Mammary epithelial cell (primary cell): Measurements from ENCODE around the gene UMAD1.

Experiments used
- CTCF ChIP-seq, 2 donors: IDR thresholded peaks in 1 of 2; conservative IDR thresholded peaks in 1 of 2; 2 replicates each; pipeline ENCODE4 v1.5.1; 2011 to 2012; ENCODE audit warnings: inconsistent platforms in 2 of 2, low read length in 2 of 2, mild to moderate bottlenecking in 2 of 2, control low read depth in 1 of 2, low read depth in 1 of 2; ENCODE audit not compliant: insufficient read depth in 1 of 2; ENCODE audit errors: extremely low read depth in 1 of 2
- EZH2 ChIP-seq: IDR thresholded peaks from 2 replicates; pipeline ENCODE4 v1.6.1; 2012; ENCODE audit warnings: low read length, inconsistent platforms, borderline replicate concordance

GRCh38 chr7:7639847-7640220 is 718 bp upstream of the UMAD1 start:
- no peak for TF ChIP-seq CTCF (conservative IDR thresholded peaks at IDR 0.05 in 1 of 2, IDR thresholded peaks at IDR 0.05 in 1 of 2; ENCODE audit: extremely low read depth in 1 of 2, insufficient read depth in 1 of 2, low read depth in 1 of 2, low read length in 2 of 2)
- TF ChIP-seq EZH2: no peak
